Measurements from ENCODE around the gene VNN1. TPM values are rescaled to one million over a fixed set of nuclear protein-coding genes. Genes with fewer than 3 reads are reported as not detected.

Gene VNN1
- total and polyA plus RNA-seq, 2 donors (not counting 1 experiment from before 2014, with no cell fraction given), result not detected

- no peak for DNase-seq (ENCODE audit: low read depth in 2 of 2)
- no peak overlapping the region for H3K4me2 ChIP-seq (ENCODE audit: extremely low read depth, insufficient read depth, low read length)
- TF ChIP-seq EZH2 (IDR thresholded peaks at IDR 0.05; ENCODE audit: low read length, missing control alignments), result no peak
- TF ChIP-seq CTCF (conservative IDR thresholded peaks at IDR 0.05 in 1 of 2, IDR thresholded peaks at IDR 0.05 in 1 of 2; ENCODE audit: low read depth in 1 of 2, low read length in 2 of 2), result no peak
- H3K27me3 ChIP-seq (ENCODE audit: control insufficient read depth, insufficient read depth, low read length), result no peaks in the 10 kb centered on the region
- H3K4me3 ChIP-seq (replicated peaks in 1 of 4; ENCODE audit: control extremely low read depth in 1 of 4, insufficient read depth in 1 of 4, low read depth in 3 of 4, low read length in 4 of 4), result no peak overlapping the region
- H3K9ac ChIP-seq (ENCODE audit: insufficient read depth, low read length), result no peak overlapping the region
- no peaks in the 10 kb centered on the region for H3K9me3 ChIP-seq (ENCODE audit: control insufficient read depth, insufficient read depth, low read depth, low read length)
- H3K36me3 ChIP-seq (ENCODE audit: control insufficient read depth, insufficient read depth, low read length), result no peaks in the 10 kb centered on the region
- no peaks in the 10 kb centered on the region for H3K4me1 ChIP-seq (ENCODE audit: control insufficient read depth, extremely low read depth, insufficient read depth, low read length)
- no peaks in the 10 kb centered on the region for H4K20me1 ChIP-seq (ENCODE audit: control insufficient read depth, extremely low read depth, insufficient read depth, low read length)
- no peaks in the 10 kb centered on the region for H3K79me2 ChIP-seq (ENCODE audit: control insufficient read depth, insufficient read depth, low read length)
- H3K27ac ChIP-seq (ENCODE audit: insufficient read depth, low read length), result no peak overlapping the region
- no peak overlapping the region for H2AFZ ChIP-seq (ENCODE audit: low read length)
Observed at GRCh38 chr6:132675002-132675401, 38.9 kb downstream of the VNN1 start.

- TF ChIP-seq EZH2 (IDR thresholded peaks at IDR 0.05; ENCODE audit: low read length, missing control alignments) (no peak), CTCF (conservative IDR thresholded peaks at IDR 0.05 in 1 of 2, IDR thresholded peaks at IDR 0.05 in 1 of 2; ENCODE audit: low read depth in 1 of 2, low read length in 2 of 2) (no peak)
- Histone ChIP-seq H3K27ac (ENCODE audit: insufficient read depth, low read length) (no peak overlapping the region), H3K4me3 (replicated peaks in 1 of 4; ENCODE audit: control extremely low read depth in 1 of 4, insufficient read depth in 1 of 4, low read depth in 3 of 4, low read length in 4 of 4) (no peak overlapping the region), H2AFZ (ENCODE audit: low read length) (no peak overlapping the region), H3K27me3 (ENCODE audit: control insufficient read depth, insufficient read depth, low read length) (no peaks in the 10 kb centered on the region), H3K79me2 (ENCODE audit: control insufficient read depth, insufficient read depth, low read length) (no peaks in the 10 kb centered on the region), H3K4me1 (ENCODE audit: control insufficient read depth, extremely low read depth, insufficient read depth, low read length) (no peaks in the 10 kb centered on the region), H3K9ac (ENCODE audit: insufficient read depth, low read length) (no peak overlapping the region), H3K4me2 (ENCODE audit: extremely low read depth, insufficient read depth, low read length) (no peak overlapping the region), H3K36me3 (ENCODE audit: control insufficient read depth, insufficient read depth, low read length) (no peaks in the 10 kb centered on the region), H3K9me3 (ENCODE audit: control insufficient read depth, insufficient read depth, low read depth, low read length) (no peaks in the 10 kb centered on the region), H4K20me1 (ENCODE audit: control insufficient read depth, extremely low read depth, insufficient read depth, low read length) (no peaks in the 10 kb centered on the region)
- peak in 1 of 2 donors; percentile 18 for DNase-seq (ENCODE audit: low read depth in 2 of 2)
Observed at GRCh38 chr6:132673376-132674094, 40.3 kb downstream of the VNN1 start.

GRCh38 chr6:132671295-132671694 is 42.6 kb downstream of the VNN1 start:
- H3K4me2 ChIP-seq (ENCODE audit: extremely low read depth, insufficient read depth, low read length), result no peak overlapping the region

More at GRCh38 chr6:132671295-132671694, 42.6 kb downstream of the VNN1 start:
- Histone ChIP-seq H3K9me3 (ENCODE audit: control insufficient read depth, insufficient read depth, low read depth, low read length) (no peaks in the 10 kb centered on the region), H3K27ac (ENCODE audit: insufficient read depth, low read length) (no peak overlapping the region), H2AFZ (ENCODE audit: low read length) (no peak overlapping the region), H3K4me1 (ENCODE audit: control insufficient read depth, extremely low read depth, insufficient read depth, low read length) (no peaks in the 10 kb centered on the region), H3K27me3 (ENCODE audit: control insufficient read depth, insufficient read depth, low read length) (no peaks in the 10 kb centered on the region), H3K4me3 (replicated peaks in 1 of 4; ENCODE audit: control extremely low read depth in 1 of 4, insufficient read depth in 1 of 4, low read depth in 3 of 4, low read length in 4 of 4) (no peak overlapping the region), H4K20me1 (ENCODE audit: control insufficient read depth, extremely low read depth, insufficient read depth, low read length) (no peaks in the 10 kb centered on the region), H3K36me3 (ENCODE audit: control insufficient read depth, insufficient read depth, low read length) (no peaks in the 10 kb centered on the region), H3K79me2 (ENCODE audit: control insufficient read depth, insufficient read depth, low read length) (no peaks in the 10 kb centered on the region), H3K9ac (ENCODE audit: insufficient read depth, low read length) (no peak overlapping the region)
- DNase-seq (ENCODE audit: low read depth in 2 of 2), result no peak
- no peak for TF ChIP-seq CTCF (conservative IDR thresholded peaks at IDR 0.05 in 1 of 2, IDR thresholded peaks at IDR 0.05 in 1 of 2; ENCODE audit: low read depth in 1 of 2, low read length in 2 of 2)
- TF ChIP-seq EZH2 (IDR thresholded peaks at IDR 0.05; ENCODE audit: low read length, missing control alignments), result no peak
